GM23248 (cell line): ENCODE measurements around the gene CCDC141. TPM values are rescaled to one million over a fixed set of nuclear protein-coding genes. Genes with fewer than 3 reads are reported as not detected.

Experiments
- DNase-seq: peaks from one replicate; pipeline ENCODE4 v3.0.0-alpha.2; 2015
- H2AFZ ChIP-seq: fragments of 200-600 bp; sonication (generic); 2 replicates; pipeline ENCODE4 v1.6.1; 2016; ENCODE audit warnings: antibody characterized with exemption
- H3F3A ChIP-seq: fragments of 200-600 bp; sonication (generic); 2 replicates; pipeline ENCODE4 v1.6.1; 2016; ENCODE audit warnings: mild to moderate bottlenecking, antibody characterized with exemption, mixed run types; ENCODE audit not compliant: insufficient read depth
- H3K27ac ChIP-seq: fragments of 200-600 bp; sonication (generic); 2 replicates; pipeline ENCODE4 v1.5.1; 2016; ENCODE audit warnings: mild to moderate bottlenecking
- H3K27me3 ChIP-seq: fragments of 200-600 bp; sonication (generic); replicated peaks from 2 replicates; pipeline ENCODE4 v1.6.1; 2016; ENCODE audit warnings: mild to moderate bottlenecking; ENCODE audit not compliant: insufficient read depth
- H3K36me3 ChIP-seq: fragments of 200-600 bp; sonication (generic); 2 replicates; pipeline ENCODE4 v1.6.1; 2016; ENCODE audit warnings: low read depth, mild to moderate bottlenecking
- H3K4me1 ChIP-seq: fragments of 200-600 bp; sonication (generic); 2 replicates; pipeline ENCODE4 v1.6.1; 2016; ENCODE audit warnings: mild to moderate bottlenecking; ENCODE audit not compliant: insufficient read depth
- H3K4me2 ChIP-seq: fragments of 200-600 bp; sonication (generic); one replicate; pipeline ENCODE4 v1.6.1; 2016; ENCODE audit warnings: mild to moderate bottlenecking; ENCODE audit not compliant: unreplicated experiment
- H3K4me3 ChIP-seq: fragments of 200-600 bp; sonication (generic); 2 replicates; pipeline ENCODE4 v1.5.1; 2016; ENCODE audit warnings: mild to moderate bottlenecking
- H3K79me2 ChIP-seq: fragments of 200-600 bp; sonication (generic); 2 replicates; pipeline ENCODE4 v1.6.1; 2016; ENCODE audit warnings: mild to moderate bottlenecking; ENCODE audit not compliant: insufficient read depth
- H3K9ac ChIP-seq: fragments of 200-600 bp; sonication (generic); 2 replicates; pipeline ENCODE4 v1.6.1; 2016; ENCODE audit warnings: mild to moderate bottlenecking
- H3K9me2 ChIP-seq: fragments of 200-600 bp; sonication (generic); 2 replicates; pipeline ENCODE4 v1.6.1; 2016; ENCODE audit warnings: mixed run types, mild to moderate bottlenecking, moderate library complexity; ENCODE audit not compliant: insufficient read depth
- H3K9me3 ChIP-seq: fragments of 200-600 bp; sonication (generic); one replicate; pipeline ENCODE4 v1.6.1; 2017; ENCODE audit warnings: low read depth
- H4K20me1 ChIP-seq: fragments of 200-600 bp; sonication (generic); 2 replicates; pipeline ENCODE4 v1.6.0; 2016; ENCODE audit not compliant: insufficient read depth
- EZH2 ChIP-seq: fragments of 200-600 bp; sonication (generic); IDR thresholded peaks from 2 replicates; pipeline ENCODE4 v1.6.1; 2018; ENCODE audit warnings: antibody characterized with exemption, mild to moderate bottlenecking; ENCODE audit not compliant: insufficient read depth, poor library complexity, severe bottlenecking
- EZH2phosphoT487 ChIP-seq: fragments of 200-600 bp; sonication (generic); IDR thresholded peaks from 2 replicates; pipeline ENCODE4 v1.6.1; 2018; ENCODE audit warnings: antibody characterized with exemption, moderate library complexity, mild to moderate bottlenecking, low read depth; ENCODE audit not compliant: insufficient read depth
- WGBS, 2 experiments: methylation state at CpG; one replicate each; pipeline ENCODE4 v1.1.6; 2015 to 2017; ENCODE audit warnings: low lambda C conversion rate in 2 of 2, low coverage in 1 of 2; ENCODE audit errors: missing lambda C conversion rate in 2 of 2; 5-methylcytosine and 5-hydroxymethylcytosine counted together
- in situ Hi-C: fragments of 300-500 bp; cut with MboI; formaldehyde crosslinking; loops from 2 replicates; pipeline ENCODE4 v1.15.0; 2020
- polyA plus RNA-seq: library from polyadenylated mRNA; unstranded; fragments of >200 nt; fragmentation: Nextera tagmentation; extraction: Ambion mirVana; gene quantifications from 2 replicates; pipeline ENCODE4 v1.2.1, GENCODE V29; 2016
- total RNA-seq: library from RNA; depleted of rRNA; stranded (reverse); fragments of >200 nt; shearing (Covaris generic); gene quantifications from 2 replicates; pipeline ENCODE4 v1.2.3, GENCODE V29; 2014

The CCDC141 gene
- total and polyA plus RNA-seq, 2 experiments from 2014 or later = not detected

DNA sequence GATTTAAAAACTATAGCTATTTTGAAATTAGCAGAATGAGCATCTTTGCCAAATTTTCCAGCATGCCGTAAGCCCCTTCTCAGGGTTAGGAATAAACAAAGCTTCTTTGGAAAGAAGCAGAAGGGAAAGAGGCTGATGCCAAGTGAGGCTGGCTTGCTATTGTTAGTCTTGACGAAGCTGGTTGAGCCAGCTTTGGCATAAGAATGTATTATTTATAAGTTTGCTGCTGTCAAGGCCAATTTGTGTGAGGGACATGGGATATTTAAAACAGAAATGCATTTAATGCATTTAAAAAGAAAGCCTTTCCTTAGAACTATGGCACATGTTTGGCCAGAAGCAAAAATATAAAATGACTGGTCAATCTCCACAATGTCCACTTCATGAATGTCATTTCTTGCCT is 190.2 kb downstream of the CCDC141 start:
- Histone ChIP-seq H3K4me1 (peaks cover 25% of the 10 kb centered on the region), H3K27me3 (no peaks in the 10 kb centered on the region), H3F3A (peaks cover 30% of the 10 kb centered on the region), H2AFZ (no peak overlapping the region), H3K9ac (no peak overlapping the region), H3K9me2 (no peaks in the 10 kb centered on the region), H3K36me3 (no peaks in the 10 kb centered on the region), H3K9me3 (no peaks in the 10 kb centered on the region), H3K4me2 (no peak overlapping the region), H3K27ac (no peak overlapping the region), H3K4me3 (no peak overlapping the region), H4K20me1 (no peaks in the 10 kb centered on the region), H3K79me2 (no peaks in the 10 kb centered on the region)
- in situ Hi-C loops = no loop called here
- no peak for DNase-seq
- WGBS, 2 experiments = 41 to 49% methylated on average over 2 of the region's 2 CpGs
- TF ChIP-seq EZH2 (no peak), EZH2phosphoT487 (no peak)

DNA sequence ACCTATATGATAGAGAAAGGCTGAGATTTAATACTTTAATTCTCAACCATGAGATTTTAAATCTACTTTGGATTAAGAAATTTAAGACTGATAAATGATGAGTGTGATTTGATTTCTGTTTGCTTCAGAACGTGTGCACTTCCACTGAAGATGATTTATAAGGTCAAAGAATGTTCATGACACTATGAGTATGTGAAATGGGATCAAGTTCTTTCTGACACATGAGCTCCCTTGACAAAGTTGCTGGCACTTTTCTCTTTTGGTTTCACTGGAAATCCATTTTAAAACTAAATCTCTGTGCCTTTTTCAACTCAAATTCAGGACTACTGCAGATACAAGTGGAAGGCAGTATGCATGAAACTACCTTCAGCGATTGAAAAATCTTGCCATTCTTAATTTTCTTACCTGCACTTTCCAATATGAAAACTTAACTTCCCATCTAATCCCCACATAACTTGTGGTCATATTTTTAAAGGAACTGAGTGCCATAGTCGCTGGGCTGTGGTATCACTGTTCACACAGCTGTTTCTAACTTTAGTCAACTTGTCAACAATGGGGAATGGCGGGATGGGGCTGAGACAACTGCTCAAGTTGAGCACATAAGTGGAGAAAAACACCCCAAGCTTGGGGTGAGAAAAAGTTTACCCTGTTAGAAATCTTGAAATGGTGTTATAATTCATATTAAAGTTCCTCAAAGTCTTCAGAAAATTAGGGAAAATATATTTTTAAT is 190.9 kb downstream of the CCDC141 start:
- Histone ChIP-seq H2AFZ (no peak overlapping the region), H3K27me3 (no peaks in the 10 kb centered on the region), H3K9ac (no peak overlapping the region), H3K4me3 (no peak overlapping the region), H3K79me2 (no peaks in the 10 kb centered on the region), H3K9me3 (no peaks in the 10 kb centered on the region), H3K4me2 (no peak overlapping the region), H4K20me1 (no peaks in the 10 kb centered on the region), H3K27ac (no peak overlapping the region), H3K4me1 (peaks cover 21% of the 10 kb centered on the region), H3F3A (peaks cover 23% of the 10 kb centered on the region; the same call in 1 of the 2 replicates), H3K36me3 (no peaks in the 10 kb centered on the region), H3K9me2 (no peaks in the 10 kb centered on the region)
- in situ Hi-C loops = no loop called here
- DNase-seq = no peak
- TF ChIP-seq EZH2phosphoT487 = no peak
- TF ChIP-seq EZH2 = no peak
- 68 to 76% methylated on average over 4 of the region's 4 CpGs for WGBS, 2 experiments

DNA sequence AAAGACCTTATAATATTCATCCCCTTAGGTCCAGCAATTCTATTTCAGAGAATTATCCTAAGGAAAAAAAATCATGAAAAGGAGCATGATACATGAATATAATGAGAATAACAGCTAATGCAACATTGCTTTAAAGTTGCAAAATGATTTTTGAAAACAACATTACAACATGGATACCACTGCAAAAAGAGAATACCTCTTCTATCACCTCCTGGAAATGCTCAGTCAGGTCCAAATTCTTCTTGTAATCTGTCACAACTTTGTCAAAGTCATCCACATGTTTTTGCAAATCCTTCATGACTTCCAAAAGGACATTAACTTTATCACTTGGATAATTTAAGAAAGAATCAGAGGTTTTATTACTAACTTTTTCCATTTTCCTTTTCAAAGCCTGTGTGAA is 194.8 kb downstream of the CCDC141 start:
- peak; percentile 6 for DNase-seq
- Histone ChIP-seq H3K9me2 (no peaks in the 10 kb centered on the region), H3K27ac (peak overlapping the region; percentile 17), H4K20me1 (no peaks in the 10 kb centered on the region), H2AFZ (no peak overlapping the region), H3F3A (peaks cover 5% of the 10 kb centered on the region; the same call in 1 of the 2 replicates), H3K9ac (no peak overlapping the region), H3K36me3 (no peaks in the 10 kb centered on the region), H3K4me2 (no peak overlapping the region), H3K27me3 (no peaks in the 10 kb centered on the region), H3K4me3 (no peak overlapping the region), H3K9me3 (no peaks in the 10 kb centered on the region), H3K79me2 (no peaks in the 10 kb centered on the region), H3K4me1 (peaks cover 9% of the 10 kb centered on the region)
- no peak for TF ChIP-seq EZH2
- no peak for TF ChIP-seq EZH2phosphoT487
- in situ Hi-C loops = no loop called here

DNA sequence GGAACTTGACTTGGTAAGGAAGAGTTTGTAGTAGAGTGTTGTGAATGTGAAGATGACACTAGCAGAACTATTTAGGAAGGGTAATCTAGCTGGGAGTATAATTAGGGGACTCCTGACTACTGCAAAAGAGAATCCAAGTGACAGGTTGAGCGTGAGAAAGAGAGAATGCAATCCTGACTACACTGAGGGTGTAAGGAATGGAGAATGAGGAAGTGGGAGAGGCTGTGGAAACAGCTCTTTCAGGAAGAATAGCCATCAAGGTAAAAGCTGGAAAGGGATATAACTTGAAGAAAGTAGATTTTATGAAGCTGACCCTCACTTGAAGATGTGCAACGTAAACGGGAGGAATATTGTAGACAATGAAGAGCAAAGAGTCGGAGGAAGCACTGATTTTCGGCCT is 201.6 kb downstream of the CCDC141 start:
- H3F3A ChIP-seq = peaks cover 18% of the 10 kb centered on the region
- DNase-seq = no peak
- no peak overlapping the region for H3K9ac ChIP-seq
- 90 to 92% methylated on average over 5 of the region's 5 CpGs for WGBS, 2 experiments
- no peaks in the 10 kb centered on the region for H3K36me3 ChIP-seq
- no peaks in the 10 kb centered on the region; the same call in 1 of the 2 replicates for H3K9me2 ChIP-seq
- peaks cover 21% of the 10 kb centered on the region for H3K4me1 ChIP-seq
- no peak for TF ChIP-seq EZH2phosphoT487
- no peak for TF ChIP-seq EZH2
- H3K9me3 ChIP-seq = no peaks in the 10 kb centered on the region
- H4K20me1 ChIP-seq = no peaks in the 10 kb centered on the region
- in situ Hi-C loops = no loop called here
- H3K27ac ChIP-seq = no peak overlapping the region
- H2AFZ ChIP-seq = no peak overlapping the region
- H3K4me2 ChIP-seq = no peak overlapping the region
- no peaks in the 10 kb centered on the region for H3K27me3 ChIP-seq
- H3K4me3 ChIP-seq = no peak overlapping the region
- H3K79me2 ChIP-seq = no peaks in the 10 kb centered on the region

DNA sequence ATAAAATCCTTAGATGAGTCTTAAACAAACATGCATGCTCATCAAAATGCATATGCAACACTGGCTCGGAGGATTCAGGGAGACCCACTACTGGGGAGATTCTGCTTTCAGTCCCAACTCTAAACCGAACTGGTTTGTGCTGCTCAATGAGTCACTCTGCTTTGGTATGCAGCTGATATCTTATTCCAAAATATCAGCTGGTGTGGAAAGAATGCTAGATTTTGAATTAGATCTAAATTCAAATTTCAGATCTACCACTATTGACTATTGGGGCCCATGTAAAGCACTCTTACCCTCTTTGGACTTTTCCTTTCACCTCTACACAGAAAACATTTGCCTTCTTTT is 203.5 kb downstream of the CCDC141 start:
- Histone ChIP-seq H3K9ac (no peak overlapping the region), H3K27ac (no peak overlapping the region), H3K9me3 (no peaks in the 10 kb centered on the region), H2AFZ (no peak overlapping the region), H3K4me2 (peak overlapping the region; percentile 48), H4K20me1 (no peaks in the 10 kb centered on the region), H3K27me3 (no peaks in the 10 kb centered on the region), H3K79me2 (no peaks in the 10 kb centered on the region), H3K9me2 (no peaks in the 10 kb centered on the region; the same call in 1 of the 2 replicates), H3K4me1 (peaks cover 21% of the 10 kb centered on the region), H3F3A (peaks cover 18% of the 10 kb centered on the region), H3K4me3 (no peak overlapping the region), H3K36me3 (no peaks in the 10 kb centered on the region)
- TF ChIP-seq EZH2 = no peak
- TF ChIP-seq EZH2phosphoT487 = no peak
- in situ Hi-C loops = no loop called here
- DNase-seq = peak; percentile 48
- 35 to 38% methylated on average over 2 of the region's 2 CpGs for WGBS, 2 experiments
